GM23338 (cell line): Measurements from ENCODE around the gene TEKT3. TPM values are rescaled to one million over a fixed set of nuclear protein-coding genes. Genes with fewer than 3 reads are reported as not detected.

Source experiments
- ATAC-seq: fragments of 200-7000 bp; cut with Tn5 transposase; 3 replicates; pipeline ENCODE4 v1.9.1; 2020
- DNase-seq: peaks from one replicate; pipeline ENCODE4 v3.0.0-alpha.2; 2015; ENCODE audit warnings: low spot score
- H2AFZ ChIP-seq: fragments of 200-600 bp; sonication (generic); 2 replicates; pipeline ENCODE4 v1.8.0; 2016; ENCODE audit warnings: antibody characterized with exemption, mild to moderate bottlenecking, moderate library complexity
- H3F3A ChIP-seq: fragments of 200-600 bp; sonication (generic); replicated peaks from 2 replicates; pipeline ENCODE4 v1.8.0; 2017; ENCODE audit warnings: antibody characterized with exemption, mixed run types, low read depth
- H3K27ac ChIP-seq: fragments of 200-600 bp; sonication (generic); 2 replicates; pipeline ENCODE4 v1.6.1; 2016; ENCODE audit warnings: low read depth
- H3K27me3 ChIP-seq: fragments of 200-600 bp; sonication (generic); 2 replicates; pipeline ENCODE4 v1.8.0; 2016; ENCODE audit warnings: mild to moderate bottlenecking, mixed run types, moderate library complexity; ENCODE audit not compliant: insufficient read depth
- H3K36me3 ChIP-seq: fragments of 200-600 bp; sonication (generic); 2 replicates; pipeline ENCODE4 v1.8.0; 2016; ENCODE audit warnings: mild to moderate bottlenecking; ENCODE audit not compliant: insufficient read depth
- H3K4me1 ChIP-seq: fragments of 200-600 bp; sonication (generic); 2 replicates; pipeline ENCODE4 v1.8.0; 2016; ENCODE audit warnings: mild to moderate bottlenecking, moderate library complexity; ENCODE audit not compliant: insufficient read depth
- H3K4me2 ChIP-seq: fragments of 200-600 bp; sonication (generic); 2 replicates; pipeline ENCODE4 v1.7.1; 2017; ENCODE audit warnings: mixed run types
- H3K4me3 ChIP-seq: fragments of 200-600 bp; sonication (generic); 2 replicates; pipeline ENCODE4 v1.6.1; 2016; ENCODE audit warnings: mixed run types
- H3K79me2 ChIP-seq: fragments of 200-600 bp; sonication (generic); replicated peaks from 2 replicates; pipeline ENCODE4 v1.8.0; 2017; ENCODE audit warnings: mild to moderate bottlenecking; ENCODE audit not compliant: insufficient read depth
- H3K9me2 ChIP-seq: fragments of 200-600 bp; sonication (generic); 2 replicates; pipeline ENCODE4 v1.8.0; 2017; ENCODE audit not compliant: insufficient read depth
- H4K20me1 ChIP-seq: fragments of 200-600 bp; sonication (generic); replicated peaks from 2 replicates; pipeline ENCODE4 v1.8.0; 2017; ENCODE audit warnings: mild to moderate bottlenecking; ENCODE audit not compliant: insufficient read depth
- H3K27ac Mint-ChIP-seq: 2 replicates; pipeline ENCODE4 v1.8.0; 2020; ENCODE audit warnings: inconsistent platforms, mild to moderate bottlenecking, moderate library complexity, mixed read lengths
- H3K27me3 Mint-ChIP-seq: 3 replicates; pipeline ENCODE4 v1.8.0; 2022; ENCODE audit warnings: low read depth, mild to moderate bottlenecking, moderate library complexity, mixed read lengths, inconsistent platforms; ENCODE audit not compliant: insufficient read depth, poor library complexity
- H3K36me3 Mint-ChIP-seq: 3 replicates; pipeline ENCODE4 v1.8.0; 2021; ENCODE audit warnings: low read depth, mild to moderate bottlenecking, inconsistent platforms, moderate library complexity, mixed read lengths
- H3K4me1 Mint-ChIP-seq: 3 replicates; pipeline ENCODE4 v1.8.0; 2020; ENCODE audit warnings: mild to moderate bottlenecking, inconsistent platforms, mixed read lengths
- H3K4me3 Mint-ChIP-seq: 3 replicates; pipeline ENCODE4 v1.8.0; 2021; ENCODE audit warnings: moderate library complexity, mild to moderate bottlenecking, inconsistent platforms, mixed read lengths
- H3K9me3 Mint-ChIP-seq: 3 replicates; pipeline ENCODE4 v1.8.0; 2020; ENCODE audit warnings: moderate library complexity, mild to moderate bottlenecking, inconsistent platforms, mixed read lengths
- CREB1 ChIP-seq: fragments of 250-450 bp; sonication (Bioruptor Pico); IDR thresholded peaks from 2 replicates; pipeline ENCODE4 v1.5.0; 2020; ENCODE audit warnings: low read depth, mild to moderate bottlenecking, moderate library complexity
- CTCF ChIP-seq, 2 experiments: fragments of 200-600 bp in 1 of 2; sonication (generic) in 1 of 2; conservative IDR thresholded peaks; 2 replicates each; pipeline versions ENCODE4 v1.5.1 to v1.6.1; 2016 to 2017; ENCODE audit warnings: antibody characterized with exemption in 2 of 2, low read depth in 2 of 2, mild to moderate bottlenecking in 2 of 2, moderate library complexity in 1 of 2
- EZH2 ChIP-seq: fragments of 200-600 bp; sonication (generic); IDR thresholded peaks from one replicate; pipeline ENCODE4 v1.8.0; 2017; ENCODE audit warnings: antibody characterized with exemption, mild to moderate bottlenecking, low read depth; ENCODE audit not compliant: unreplicated experiment
- EZH2phosphoT487 ChIP-seq: fragments of 200-600 bp; sonication (generic); IDR thresholded peaks from one replicate; pipeline ENCODE4 v1.8.1; 2018; ENCODE audit warnings: antibody characterized with exemption; ENCODE audit not compliant: unreplicated experiment
- JUNB ChIP-seq: IDR thresholded peaks from one replicate; pipeline ENCODE4 v1.6.1; 2016; ENCODE audit warnings: antibody characterized with exemption; ENCODE audit not compliant: unreplicated experiment
- NANOG ChIP-seq: IDR thresholded peaks from 2 replicates; pipeline ENCODE4 v1.6.1; 2016; ENCODE audit warnings: antibody characterized with exemption, borderline replicate concordance
- POLR2AphosphoS5 ChIP-seq: IDR thresholded peaks from 2 replicates; pipeline ENCODE4 v1.6.1; 2016; ENCODE audit warnings: antibody characterized with exemption, low read depth
- STAT1 ChIP-seq: IDR thresholded peaks from one replicate; pipeline ENCODE4 v1.6.1; 2016; ENCODE audit warnings: antibody characterized with exemption; ENCODE audit not compliant: unreplicated experiment
- ZNF114 ChIP-seq: fragments of 250-450 bp; sonication (Bioruptor Pico); IDR thresholded peaks from 2 replicates; pipeline ENCODE4 v1.5.0; 2020; ENCODE audit warnings: mild to moderate bottlenecking, moderate library complexity
- ZNF331 ChIP-seq: fragments of 250-450 bp; sonication (Bioruptor Pico); IDR thresholded peaks from 2 replicates; pipeline ENCODE4 v1.5.0; 2020; ENCODE audit warnings: low read depth, mild to moderate bottlenecking, moderate library complexity
- polyA plus RNA-seq: library from polyadenylated mRNA; unstranded; fragments of >200 nt; fragmentation: Nextera tagmentation; extraction: Ambion mirVana; gene quantifications from 2 replicates; pipeline ENCODE4 v1.2.1, GENCODE V29; 2016
- total RNA-seq: library from RNA; depleted of rRNA; stranded (reverse); fragments of >200 nt; shearing (Covaris generic); gene quantifications from 2 replicates; pipeline ENCODE4 v1.2.3, GENCODE V29; 2014
- TF ChIP-seq, protein P1 (sequence below): IDR thresholded peaks from one replicate; pipeline ENCODE4 v1.6.1; 2018; ENCODE audit warnings: antibody characterized with exemption; ENCODE audit not compliant: unreplicated experiment
- TF ChIP-seq, protein P2 (sequence below): IDR thresholded peaks from 2 replicates; pipeline ENCODE4 v1.6.1; 2016; ENCODE audit warnings: antibody characterized with exemption

The TEKT3 gene
- total and polyA plus RNA-seq, 2 experiments from 2014 or later: 1.6 to 2.0 TPM

GRCh38 chr17:15348021-15348420 is 6.6 kb upstream of the TEKT3 start:
- no peaks in the 10 kb centered on the region for H3K79me2 ChIP-seq

DNA sequence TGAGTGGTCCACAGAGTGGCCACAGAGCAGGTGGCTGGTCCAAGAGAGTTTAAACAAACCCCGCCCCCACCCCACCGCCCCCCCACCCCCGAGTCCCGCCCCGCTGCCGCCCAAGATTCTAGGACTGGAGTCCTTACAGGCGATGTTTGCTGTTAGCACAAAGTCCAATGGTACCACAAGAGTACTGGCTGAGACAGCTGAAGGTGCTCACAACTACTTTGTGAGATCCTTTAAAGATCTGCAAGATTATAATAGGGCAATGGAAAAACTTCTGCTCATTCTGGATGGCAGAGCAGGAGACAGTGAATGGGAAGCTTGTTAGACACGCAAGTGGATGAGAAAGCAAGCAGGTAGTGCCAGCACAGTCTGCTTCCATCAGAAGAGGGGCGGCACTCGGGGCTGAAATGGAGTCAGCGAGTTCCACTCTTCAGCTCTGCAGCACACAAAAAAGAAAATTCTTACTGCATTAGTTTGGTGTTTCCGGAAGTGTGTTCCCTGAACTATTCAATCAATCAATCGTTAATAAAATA is 4.7 kb upstream of the TEKT3 start:
- Histone ChIP-seq H3K27me3 (peaks cover 7% of the 10 kb centered on the region; the same call in 1 of the 2 replicates), H3F3A (peaks cover 3% of the 10 kb centered on the region; the same call in 1 of the 2 replicates), H3K36me3 (no peaks in the 10 kb centered on the region), H3K4me3 (no peak overlapping the region), H3K4me1 (peaks cover 2% of the 10 kb centered on the region; the same call in 1 of the 2 replicates), H4K20me1 (no peaks in the 10 kb centered on the region; the same call in 1 of the 2 replicates), H3K4me2 (no peak overlapping the region), H3K9me2 (no peaks in the 10 kb centered on the region), H3K27ac (no peak overlapping the region), H2AFZ (peak overlapping the region; percentile 80; the same call in 1 of the 2 replicates), H3K79me2 (no peaks in the 10 kb centered on the region)
- Mint-ChIP-seq H3K9me3 (no peaks in the 10 kb centered on the region), H3K27me3 (peaks cover 6% of the 10 kb centered on the region), H3K27ac (no peak overlapping the region), H3K4me1 (peaks cover 4% of the 10 kb centered on the region; the same call in 1 of the 3 replicates), H3K36me3 (no peaks in the 10 kb centered on the region), H3K4me3 (no peak overlapping the region)
- TF ChIP-seq STAT1 (no peak), NANOG (no peak), CREB1 (no peak), JUNB (no peak), POLR2AphosphoS5 (no peak), EZH2 (no peak), CTCF (conservative IDR thresholded peaks at IDR 0.05; ENCODE audit: low read depth in 2 of 2) (no peak), ZNF331 (CRISPR knock-in tag) (no peak), ZNF114 (CRISPR knock-in tag) (no peak)
- TF ChIP-seq, protein P1, sequence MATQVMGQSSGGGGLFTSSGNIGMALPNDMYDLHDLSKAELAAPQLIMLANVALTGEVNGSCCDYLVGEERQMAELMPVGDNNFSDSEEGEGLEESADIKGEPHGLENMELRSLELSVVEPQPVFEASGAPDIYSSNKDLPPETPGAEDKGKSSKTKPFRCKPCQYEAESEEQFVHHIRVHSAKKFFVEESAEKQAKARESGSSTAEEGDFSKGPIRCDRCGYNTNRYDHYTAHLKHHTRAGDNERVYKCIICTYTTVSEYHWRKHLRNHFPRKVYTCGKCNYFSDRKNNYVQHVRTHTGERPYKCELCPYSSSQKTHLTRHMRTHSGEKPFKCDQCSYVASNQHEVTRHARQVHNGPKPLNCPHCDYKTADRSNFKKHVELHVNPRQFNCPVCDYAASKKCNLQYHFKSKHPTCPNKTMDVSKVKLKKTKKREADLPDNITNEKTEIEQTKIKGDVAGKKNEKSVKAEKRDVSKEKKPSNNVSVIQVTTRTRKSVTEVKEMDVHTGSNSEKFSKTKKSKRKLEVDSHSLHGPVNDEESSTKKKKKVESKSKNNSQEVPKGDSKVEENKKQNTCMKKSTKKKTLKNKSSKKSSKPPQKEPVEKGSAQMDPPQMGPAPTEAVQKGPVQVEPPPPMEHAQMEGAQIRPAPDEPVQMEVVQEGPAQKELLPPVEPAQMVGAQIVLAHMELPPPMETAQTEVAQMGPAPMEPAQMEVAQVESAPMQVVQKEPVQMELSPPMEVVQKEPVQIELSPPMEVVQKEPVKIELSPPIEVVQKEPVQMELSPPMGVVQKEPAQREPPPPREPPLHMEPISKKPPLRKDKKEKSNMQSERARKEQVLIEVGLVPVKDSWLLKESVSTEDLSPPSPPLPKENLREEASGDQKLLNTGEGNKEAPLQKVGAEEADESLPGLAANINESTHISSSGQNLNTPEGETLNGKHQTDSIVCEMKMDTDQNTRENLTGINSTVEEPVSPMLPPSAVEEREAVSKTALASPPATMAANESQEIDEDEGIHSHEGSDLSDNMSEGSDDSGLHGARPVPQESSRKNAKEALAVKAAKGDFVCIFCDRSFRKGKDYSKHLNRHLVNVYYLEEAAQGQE: no peak
- TF ChIP-seq, protein P2, sequence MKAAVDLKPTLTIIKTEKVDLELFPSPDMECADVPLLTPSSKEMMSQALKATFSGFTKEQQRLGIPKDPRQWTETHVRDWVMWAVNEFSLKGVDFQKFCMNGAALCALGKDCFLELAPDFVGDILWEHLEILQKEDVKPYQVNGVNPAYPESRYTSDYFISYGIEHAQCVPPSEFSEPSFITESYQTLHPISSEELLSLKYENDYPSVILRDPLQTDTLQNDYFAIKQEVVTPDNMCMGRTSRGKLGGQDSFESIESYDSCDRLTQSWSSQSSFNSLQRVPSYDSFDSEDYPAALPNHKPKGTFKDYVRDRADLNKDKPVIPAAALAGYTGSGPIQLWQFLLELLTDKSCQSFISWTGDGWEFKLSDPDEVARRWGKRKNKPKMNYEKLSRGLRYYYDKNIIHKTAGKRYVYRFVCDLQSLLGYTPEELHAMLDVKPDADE: no peak
- DNase-seq: no peak
- ATAC-seq: no peak

More at GRCh38 chr17:15348021-15348420, 6.6 kb upstream of the TEKT3 start:
- Histone ChIP-seq H3K27ac (no peak overlapping the region), H3K36me3 (no peaks in the 10 kb centered on the region), H3K4me3 (no peak overlapping the region), H3K9me2 (peaks cover 10% of the 10 kb centered on the region; the same call in 1 of the 2 replicates), H4K20me1 (no peaks in the 10 kb centered on the region), H3K4me2 (no peak overlapping the region), H3K4me1 (peaks cover 2% of the 10 kb centered on the region; the same call in 1 of the 2 replicates), H2AFZ (no peak overlapping the region), H3K27me3 (0 out of 2 replicates have a peak, but pooled peaks cover 1% of the 10 kb centered on the region), H3F3A (no peaks in the 10 kb centered on the region)
- H3K27me3 Mint-ChIP-seq: peaks cover 6% of the 10 kb centered on the region
- H3K4me1 Mint-ChIP-seq: peaks cover 4% of the 10 kb centered on the region
- no peaks in the 10 kb centered on the region for H3K9me3 Mint-ChIP-seq
- TF ChIP-seq NANOG (no peak), EZH2 (no peak), CTCF (conservative IDR thresholded peaks at IDR 0.05; ENCODE audit: low read depth in 2 of 2) (no peak), EZH2phosphoT487 (no peak), ZNF331 (CRISPR knock-in tag) (no peak)
- H3K4me3 Mint-ChIP-seq: no peak overlapping the region
- H3K36me3 Mint-ChIP-seq: no peaks in the 10 kb centered on the region
- H3K27ac Mint-ChIP-seq: no peak overlapping the region
- no peak for ATAC-seq
- DNase-seq: no peak
